LNCAP (cell line): ENCODE results near the gene SIGLEC1.

Experiments
- CTCF ChIP-seq: fragments of 450-650 bp; IDR thresholded peaks from 2 replicates; pipeline ENCODE4 v1.5.1; 2017; ENCODE audit warnings: mild to moderate bottlenecking

SIGLEC1 gene

GRCh38 chr20:3720068-3720467, 7.7 kb upstream of the SIGLEC1 start:
- TF ChIP-seq CTCF, result no peak

DNA sequence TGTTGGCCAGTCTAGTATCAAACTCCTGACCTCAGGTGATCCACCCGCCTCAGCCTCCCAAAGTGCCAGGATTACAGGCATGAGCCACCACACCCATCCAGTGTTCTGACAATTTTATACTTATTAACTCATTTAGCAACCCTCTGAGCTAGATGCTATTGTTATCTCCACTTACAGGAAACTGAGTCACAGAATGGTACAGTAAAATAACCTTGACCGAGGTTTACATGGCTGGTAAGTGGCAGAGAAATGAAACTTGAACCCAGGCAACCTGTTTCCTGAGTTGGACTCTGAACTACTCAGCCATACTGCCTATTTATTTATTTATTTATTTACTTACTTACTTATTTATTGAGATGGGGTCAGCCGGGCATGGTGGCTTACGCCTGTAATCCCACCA, 6.6 kb upstream of the SIGLEC1 start:
- no peak for TF ChIP-seq CTCF

- TF ChIP-seq CTCF, result peak; percentile 57
Measured at GRCh38 chr20:3716195-3716834, 3.9 kb upstream of the SIGLEC1 start.

- TF ChIP-seq CTCF, result no peak
Measured at GRCh38 chr20:3714092-3714491, 1.7 kb upstream of the SIGLEC1 start.

DNA sequence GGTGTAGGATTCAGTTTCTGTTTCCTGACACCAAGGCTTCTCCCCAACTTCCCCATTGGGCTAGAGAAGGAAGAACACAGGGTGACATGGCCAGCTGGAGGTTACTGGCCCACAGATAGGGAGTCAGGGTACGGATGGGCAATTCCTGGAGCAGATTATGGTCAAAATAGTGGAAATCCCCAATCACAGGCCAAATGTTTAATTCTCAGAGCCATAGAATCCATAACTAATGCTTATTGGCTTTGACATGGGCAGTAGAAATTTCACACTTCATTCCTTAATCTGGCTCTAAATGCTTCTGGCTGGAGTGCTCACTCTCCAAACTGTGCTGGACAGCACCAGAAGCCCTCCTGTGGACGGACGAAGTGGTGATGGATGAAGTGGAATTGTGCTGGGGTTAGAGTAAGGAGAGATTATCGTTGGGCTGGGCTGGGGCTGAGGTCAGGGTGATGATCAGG, 887 bp downstream of the SIGLEC1 start:
- TF ChIP-seq CTCF, result no peak

DNA sequence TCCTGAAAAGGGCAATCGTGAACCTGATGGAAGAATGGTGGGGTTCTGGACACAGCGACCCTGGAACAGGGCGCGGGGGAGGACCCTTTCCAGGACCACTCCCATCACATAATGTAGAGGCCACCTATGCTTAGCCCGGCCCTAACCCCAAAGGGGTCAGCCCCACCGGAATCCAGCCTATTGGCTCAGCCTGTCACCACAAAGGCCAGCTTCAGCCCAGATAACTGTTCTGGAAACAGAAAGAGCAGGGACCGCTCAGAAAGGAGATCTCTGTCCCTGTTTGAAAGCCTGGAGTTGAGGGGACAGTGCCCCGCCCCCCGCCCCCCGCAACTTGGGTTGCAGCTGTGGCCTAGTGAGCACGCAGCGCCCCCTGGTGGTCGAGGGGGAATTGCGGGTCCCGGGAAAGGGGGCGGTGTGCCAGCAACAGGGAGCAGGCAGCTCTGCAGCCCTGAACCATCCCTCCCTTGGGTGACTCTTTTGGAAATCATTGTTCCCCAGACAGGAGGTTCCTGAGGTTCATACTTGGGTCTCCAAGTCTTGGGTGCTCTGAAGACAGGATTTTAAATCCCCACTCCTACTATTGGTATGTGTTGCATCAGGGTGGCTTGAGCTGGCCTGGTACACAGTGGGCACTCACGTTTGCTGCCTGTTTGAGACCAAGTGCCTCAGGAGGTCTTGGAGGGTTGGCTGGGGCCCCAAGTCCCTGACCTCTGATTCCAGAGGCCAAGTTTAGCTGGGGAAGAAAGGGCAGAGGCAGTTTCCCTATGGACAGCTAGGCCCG, 1.5 kb downstream of the SIGLEC1 start:
- peak; percentile 97 for TF ChIP-seq CTCF

DNA sequence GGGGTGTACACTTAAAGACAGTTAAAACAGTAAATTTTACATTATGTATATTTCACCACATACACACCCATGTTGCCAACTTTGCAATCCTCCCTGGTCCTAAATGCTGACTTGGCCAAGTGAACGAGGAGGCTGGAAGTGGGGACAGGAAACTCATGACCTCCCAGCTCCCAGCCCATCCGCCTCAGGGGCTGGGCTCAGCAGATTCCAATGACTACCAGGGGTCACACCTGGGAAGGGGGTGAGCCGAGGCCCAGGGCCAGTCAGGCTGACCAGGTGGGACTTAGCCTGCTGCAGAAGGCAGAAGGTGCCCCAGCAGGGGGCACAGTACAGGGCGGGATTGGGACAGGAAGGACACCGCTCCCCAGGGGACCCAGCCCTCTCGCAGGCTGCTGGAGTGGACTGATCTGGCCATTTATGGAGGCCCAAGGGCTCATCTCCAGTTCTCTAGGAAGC, 2.4 kb downstream of the SIGLEC1 start:
- no peak for TF ChIP-seq CTCF
